HT-29 (cell line): ENCODE data around the gene CDK14. TPM values are rescaled to one million over a fixed set of nuclear protein-coding genes. Genes with fewer than 3 reads are reported as not detected.

Source experiments
- DNase-seq: peaks from one replicate; pipeline ENCODE4 v3.0.0-alpha.2; 2015; ENCODE audit warnings: low spot score
- total RNA-seq: library from RNA; depleted of rRNA; stranded (reverse); fragments of >200 nt; shearing (Covaris generic); gene quantifications from 2 replicates; pipeline ENCODE4 v1.2.3, GENCODE V29; 2014

Gene CDK14
- total RNA-seq, 1 experiment from 2014 or later: 0.61 TPM

DNA sequence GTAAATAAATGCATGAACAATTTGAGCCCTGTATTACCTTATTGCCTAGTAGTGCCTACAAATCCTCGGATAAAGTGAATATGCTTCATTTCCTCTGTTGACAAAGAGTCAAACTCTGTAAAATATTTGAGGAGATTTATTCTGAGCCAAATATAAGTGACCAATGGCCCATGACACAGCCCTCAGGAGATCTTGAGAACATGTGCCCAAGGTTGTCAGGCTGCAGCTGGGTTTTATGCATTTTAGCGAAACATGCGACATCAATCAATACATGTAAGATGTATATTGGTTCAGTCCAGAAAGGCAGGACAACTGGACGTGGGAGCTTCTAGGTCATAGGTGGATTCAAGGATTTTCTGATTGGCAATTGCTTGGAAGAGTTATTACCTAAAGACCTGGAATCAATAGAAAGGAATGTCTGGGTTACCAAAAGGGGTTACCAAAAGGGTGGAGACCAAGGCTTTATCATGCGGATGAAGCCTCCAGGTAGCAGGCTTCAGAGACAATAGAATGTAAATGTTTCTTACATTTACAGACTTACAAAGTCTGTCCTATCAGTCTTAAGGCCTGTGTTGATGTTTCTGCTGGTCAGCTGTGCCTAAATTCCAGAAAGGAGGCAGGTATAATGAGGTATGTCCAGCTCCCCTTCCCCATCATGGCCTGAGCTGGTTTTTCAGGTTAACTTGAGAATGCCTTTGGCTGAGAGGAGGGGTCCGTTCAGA is 448.0 kb downstream of the CDK14 start:
- no peak for DNase-seq

GRCh38 chr7:91045606-91046005 is 449.5 kb downstream of the CDK14 start:
- no peak for DNase-seq

- DNase-seq: peak; percentile 9
These were observed 450.4 kb downstream of the CDK14 start for GRCh38 chr7:91046322-91047089.

DNA sequence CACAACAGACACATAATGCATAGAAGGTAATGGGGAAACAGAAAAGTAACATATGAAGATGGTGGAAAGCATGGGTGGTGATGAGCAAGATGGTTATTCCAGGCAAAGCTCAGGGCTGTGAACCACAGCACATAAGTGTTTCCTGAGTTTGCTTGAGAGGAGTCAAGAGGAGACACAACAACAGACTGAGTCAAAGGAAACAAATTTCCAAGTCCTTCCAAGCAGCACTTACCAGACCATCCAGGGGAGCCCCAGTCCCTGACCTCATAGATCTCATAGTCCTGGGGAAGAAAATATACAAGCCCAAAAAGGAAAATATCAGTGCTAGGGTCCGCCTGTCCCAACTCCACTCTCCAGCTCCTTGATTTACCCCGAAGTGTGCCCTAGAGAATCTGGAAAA is 451.5 kb downstream of the CDK14 start:
- DNase-seq: no peak

DNA sequence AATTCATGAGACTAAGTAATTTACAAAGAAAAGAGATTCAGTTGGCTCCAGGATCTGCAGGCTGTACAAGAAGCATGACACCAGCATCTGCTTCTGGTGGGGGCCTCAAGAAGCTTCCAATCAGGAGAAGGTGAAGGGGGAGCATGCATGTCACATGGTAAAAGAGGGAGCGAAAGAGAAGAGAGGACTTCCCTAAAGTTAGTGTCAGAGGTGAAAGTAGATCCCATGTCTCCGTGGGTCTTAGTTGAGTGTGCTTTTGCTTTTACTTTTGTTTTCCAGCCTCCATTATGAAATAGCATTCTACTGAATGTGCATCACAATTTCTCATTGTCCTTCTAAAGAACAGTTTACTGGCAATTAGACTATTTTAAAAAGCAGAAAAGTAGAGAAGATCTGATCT is 454.6 kb downstream of the CDK14 start:
- no peak for DNase-seq

- DNase-seq: no peak
These were observed 455.8 kb downstream of the CDK14 start for GRCh38 chr7:91051966-91052365.

GRCh38 chr7:91054374-91054773 is 458.3 kb downstream of the CDK14 start:
- no peak for DNase-seq

GRCh38 chr7:91055219-91055618 is 459.1 kb downstream of the CDK14 start:
- DNase-seq: no peak

DNA sequence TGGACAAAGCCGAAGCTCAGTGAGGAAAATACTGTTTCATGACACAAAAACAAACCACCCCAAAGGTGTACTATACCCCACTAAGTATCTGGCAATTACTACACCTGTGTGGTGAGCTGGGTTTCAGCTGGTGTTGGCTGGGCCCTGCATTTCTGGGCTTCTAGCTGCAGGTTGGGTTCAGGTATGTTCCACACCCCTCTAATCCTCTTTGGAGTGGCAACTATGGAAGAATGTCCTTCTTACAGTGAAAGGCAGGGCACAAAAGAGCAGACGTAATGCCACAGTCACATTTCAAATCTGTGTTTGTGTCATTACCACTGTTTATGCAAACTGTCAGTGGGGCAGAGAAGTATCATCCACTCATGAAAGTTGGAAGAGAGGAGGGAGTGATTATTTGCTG is 466.6 kb downstream of the CDK14 start:
- DNase-seq: no peak

GRCh38 chr7:91064052-91064451 is 467.9 kb downstream of the CDK14 start:
- no peak for DNase-seq

DNA sequence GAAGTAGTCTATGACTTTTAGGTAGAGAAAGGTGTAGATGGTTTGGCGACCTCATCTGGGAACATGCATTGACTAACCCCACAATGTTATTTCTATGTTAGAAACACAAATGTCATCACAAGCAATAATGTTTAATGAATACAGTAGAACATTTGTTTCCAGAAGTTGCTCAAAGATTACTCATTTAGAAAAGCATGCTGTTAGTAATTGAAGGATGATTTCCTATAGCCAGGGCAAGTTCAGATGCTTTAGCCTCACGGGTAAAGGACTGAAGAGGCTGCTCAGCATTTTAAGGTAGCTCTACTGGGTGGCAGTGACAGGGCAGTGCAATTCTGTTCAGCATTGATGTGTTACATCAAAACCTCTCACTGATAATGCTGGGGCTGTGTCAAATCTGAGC is 468.8 kb downstream of the CDK14 start:
- no peak for DNase-seq

DNA sequence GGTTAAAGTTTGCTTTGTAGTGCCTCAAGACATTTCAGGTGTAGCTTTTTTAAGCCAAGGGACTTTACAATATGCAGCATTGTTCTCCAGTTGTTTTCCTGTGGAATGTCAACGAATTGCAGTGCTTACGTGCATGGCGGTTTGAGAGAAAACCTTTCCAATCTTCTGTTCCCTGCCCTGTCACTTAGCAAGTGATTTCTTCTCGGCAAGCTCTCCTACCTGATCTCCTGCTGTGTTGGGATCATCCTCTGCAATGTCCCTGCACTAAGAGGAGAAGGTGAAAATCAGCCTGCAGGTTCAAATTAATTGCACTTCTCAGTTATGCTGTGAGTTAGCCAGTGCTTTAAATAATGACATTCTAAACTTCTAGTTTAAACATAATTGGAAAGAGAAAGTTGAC is 470.5 kb downstream of the CDK14 start:
- DNase-seq: no peak

GRCh38 chr7:91067242-91067641 is 471.1 kb downstream of the CDK14 start:
- DNase-seq: no peak

DNA sequence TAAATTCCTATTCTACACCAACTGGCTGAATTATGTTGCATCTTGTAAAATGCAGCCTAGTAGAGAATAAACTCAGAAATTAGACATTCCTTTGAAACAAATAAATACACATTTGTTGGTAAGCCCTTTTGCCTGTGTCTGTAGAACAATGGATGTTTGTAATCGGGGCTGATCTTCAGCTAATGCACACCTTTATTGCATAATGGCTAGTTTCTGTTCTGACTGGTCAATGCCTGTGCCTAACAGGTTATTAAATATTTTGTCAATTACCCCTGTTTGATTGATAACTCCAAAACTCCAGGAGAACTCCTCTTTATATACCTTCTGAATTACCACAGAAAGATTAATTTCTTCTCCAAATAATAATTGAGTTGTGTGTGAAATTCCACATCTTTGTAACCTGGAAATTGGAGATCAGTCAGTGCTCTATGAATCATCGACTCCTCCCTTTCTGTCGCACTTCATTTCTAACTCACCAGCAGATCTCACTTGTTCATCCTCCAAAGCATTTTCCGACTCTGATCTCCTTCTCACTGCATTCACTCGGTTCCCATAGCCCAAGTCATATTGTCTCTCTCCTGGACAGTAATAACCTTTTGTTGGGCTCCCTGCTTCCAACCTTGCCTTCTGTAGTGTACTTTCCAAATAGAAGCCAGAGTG is 472.1 kb downstream of the CDK14 start:
- no peak for DNase-seq

- no peak for DNase-seq
These were observed 473.0 kb downstream of the CDK14 start for GRCh38 chr7:91069146-91069545.

DNA sequence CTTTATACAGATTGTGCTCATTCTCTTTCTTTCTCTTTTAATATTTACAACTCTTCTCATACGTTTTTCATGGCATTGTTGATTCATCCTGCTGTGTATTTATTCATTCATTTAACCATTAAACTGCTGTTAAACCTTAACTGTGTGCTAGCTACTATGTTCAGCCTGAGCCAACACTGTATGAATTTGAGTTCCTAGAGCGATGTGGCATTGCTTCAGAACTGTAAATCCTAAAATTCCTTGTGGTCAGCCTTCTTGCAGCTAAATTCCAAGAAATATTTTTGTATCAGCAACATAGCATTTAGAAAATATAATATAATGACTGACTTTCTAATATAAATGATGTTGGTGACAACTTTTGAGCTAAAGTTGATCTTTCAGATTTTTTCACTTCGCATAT is 483.4 kb downstream of the CDK14 start:
- no peak for DNase-seq

DNA sequence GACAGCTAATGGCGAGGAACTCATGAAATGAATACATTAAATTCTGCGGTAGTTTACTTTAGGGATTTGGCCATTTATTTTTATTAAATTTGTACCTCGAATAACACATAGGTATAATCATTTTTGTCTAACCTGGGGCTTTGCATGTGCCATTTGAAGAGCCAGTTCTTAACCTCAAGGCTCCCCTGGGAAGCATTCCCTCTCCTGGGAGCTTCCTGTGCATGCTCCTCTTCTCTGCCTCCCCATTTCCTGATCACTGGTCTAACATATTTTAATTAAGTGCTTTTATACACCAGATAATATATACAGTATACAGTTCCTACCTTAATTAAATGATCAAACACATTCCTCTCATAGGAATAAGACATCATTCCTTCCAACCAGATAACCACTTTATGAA is 484.2 kb downstream of the CDK14 start:
- no peak for DNase-seq

DNA sequence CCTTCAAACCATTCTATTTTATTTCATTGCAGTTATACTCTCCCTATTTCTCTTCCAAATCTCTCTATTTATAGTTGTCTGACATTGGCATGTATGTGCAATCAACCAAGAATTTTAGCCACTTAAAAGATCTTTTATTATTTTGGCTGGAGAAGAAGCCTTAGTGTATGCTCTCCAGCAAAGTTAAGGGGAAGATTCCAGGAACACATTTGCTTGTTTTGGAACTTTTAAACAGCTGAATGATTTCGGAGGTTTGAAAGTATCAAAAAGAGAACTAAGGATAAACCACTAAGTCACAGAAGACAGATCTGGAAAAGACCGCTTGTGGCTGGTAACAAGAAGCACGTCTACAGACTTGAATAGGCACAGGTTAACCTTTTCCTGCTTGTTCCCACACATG is 485.9 kb downstream of the CDK14 start:
- no peak for DNase-seq

DNA sequence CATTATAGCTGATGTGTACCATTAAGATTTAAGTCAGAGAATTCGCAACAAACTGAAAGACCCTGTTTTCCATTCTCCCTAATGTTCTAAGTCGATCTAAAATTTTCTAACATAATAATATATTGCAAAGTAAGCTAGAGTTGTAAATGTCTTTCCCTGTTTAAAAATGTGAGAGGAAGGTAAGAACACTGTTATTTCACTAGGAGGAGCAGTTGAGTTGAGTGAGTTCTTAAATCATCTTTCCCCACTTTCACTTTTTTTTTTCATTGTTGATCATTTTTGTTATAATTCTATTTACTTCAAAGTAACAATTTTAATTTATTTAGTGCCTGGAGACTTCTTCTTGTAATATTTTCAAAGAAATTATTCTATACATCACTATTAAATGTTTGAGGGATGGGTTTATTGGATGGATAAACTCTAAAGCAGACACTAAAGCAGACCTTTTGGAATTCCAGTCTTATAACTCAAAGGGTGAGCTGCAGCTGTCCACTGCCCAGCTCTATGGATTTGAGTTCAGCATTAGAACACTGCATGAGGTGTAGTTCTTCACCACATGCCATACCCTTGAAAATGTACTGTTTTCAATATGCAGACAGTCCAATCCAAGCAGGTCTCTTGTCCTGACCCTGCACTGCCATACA is 486.9 kb downstream of the CDK14 start:
- DNase-seq: peak; percentile 18

GRCh38 chr7:91083855-91084644 is 487.9 kb downstream of the CDK14 start:
- DNase-seq: no peak

DNA sequence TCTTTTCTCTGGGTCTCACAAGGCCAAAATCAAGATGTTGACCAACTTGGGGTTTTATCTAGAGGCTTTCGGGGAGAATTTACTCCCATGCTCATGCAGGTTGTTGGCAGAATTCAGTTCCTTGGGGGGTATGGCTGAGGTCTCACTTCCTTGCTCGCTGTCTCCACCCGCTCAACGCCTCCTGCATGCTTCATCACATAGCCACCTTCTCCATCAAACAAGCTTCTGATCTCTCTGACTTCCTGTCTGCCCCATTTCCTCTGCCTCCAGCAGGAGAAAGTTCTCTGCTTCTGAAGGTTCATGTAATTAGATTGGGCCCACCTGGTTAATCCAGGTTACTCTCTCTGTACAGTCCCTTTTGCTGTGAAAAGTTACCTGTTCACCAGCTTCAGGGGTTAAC is 489.1 kb downstream of the CDK14 start:
- DNase-seq: no peak
